Naive thymus-derived CD8-positive, alpha-beta T cell (primary cell): Measurements from ENCODE around the gene METTL9. TPM values are rescaled to one million over a fixed set of nuclear protein-coding genes. Genes with fewer than 3 reads are reported as not detected.
"Not testable (repeated sequence)": the region's sequence is repeated elsewhere in the genome, so short reads cannot be mapped to it uniquely, and the experiment has no call there.

Experiments
- ATAC-seq, 2 donors: fragments of 150-1000 bp; cut with Tn5 transposase in 1 of 2; sonication (Bioruptor Pico), chemical (Tn5 transposase) in 1 of 2; 1 replicate in 1 of 2; 2 replicates in 1 of 2; pipeline ENCODE4 v1.10.0; 2021; ENCODE audit warnings: mild to moderate bottlenecking in 2 of 2, moderate library complexity in 2 of 2
- POLR2A ChIA-PET: fragments of 350-600 bp; sonication (Branson Sonifier 250); formaldehyde crosslinking; loops from one replicate; lab custom pipeline; 2021; ENCODE audit warnings: antibody characterized with exemption; lab: Charles Lee
- DNase-seq, 10 donors: peaks; one replicate each; pipeline versions ENCODE4 v3.0.0 to v3.0.0-alpha.2; 2020 to 2022
- H3K27ac Mint-ChIP-seq, 10 donors: one replicate each; pipeline ENCODE4 v1.8.0; 2020 to 2022; ENCODE audit warnings: mild to moderate bottlenecking in 10 of 10, mixed read lengths in 10 of 10, moderate library complexity in 4 of 10, inconsistent platforms in 1 of 10
- H3K27me3 Mint-ChIP-seq, 5 donors: one replicate each; pipeline ENCODE4 v1.8.0; 2021 to 2022; ENCODE audit warnings: mixed read lengths in 5 of 5
- H3K36me3 Mint-ChIP-seq, 3 donors: one replicate each; pipeline ENCODE4 v1.8.0; 2020 to 2022; ENCODE audit warnings: mixed read lengths in 3 of 3, mild to moderate bottlenecking in 2 of 3, inconsistent platforms in 1 of 3
- H3K4me1 Mint-ChIP-seq, 4 donors: one replicate each; pipeline ENCODE4 v1.8.0; 2021 to 2022; ENCODE audit warnings: mixed read lengths in 4 of 4
- H3K4me3 Mint-ChIP-seq, 10 donors: one replicate each; pipeline ENCODE4 v1.8.0; 2020 to 2022; ENCODE audit warnings: mild to moderate bottlenecking in 10 of 10, mixed read lengths in 10 of 10, moderate library complexity in 6 of 10, inconsistent platforms in 1 of 10
- H3K9me3 Mint-ChIP-seq, 9 donors: one replicate each; pipeline ENCODE4 v1.8.0; 2020 to 2022; ENCODE audit warnings: mixed read lengths in 9 of 9, mild to moderate bottlenecking in 3 of 9, inconsistent platforms in 1 of 9, moderate library complexity in 1 of 9
- polyA plus RNA-seq, 3 donors: library from polyadenylated mRNA; unstranded; fragments of 300-500 nt; fragmentation: Illumina TruSeq; gene quantifications; one replicate each; pipeline ENCODE4 v1.2.3, GENCODE V29; 2021
- total RNA-seq, 8 experiments: library from RNA in 2 of 8; stranded (reverse) in 2 of 8; gene quantifications; one replicate each; pipeline ENCODE4 v1.2.3 and lab custom pipeline; 2021 to 2026

Gene METTL9
- total and polyA plus RNA-seq, 5 experiments from 2014 or later, result 80.9 to 156 (median 100) TPM

- Mint-ChIP-seq H3K27ac (peak overlapping the region in 1 of 10 donors; percentile 59), H3K36me3 (peaks cover 0 to 54% (median 19%) of the 10 kb centered on the region in 3 donors), H3K4me1 (peaks cover 13 to 20% (median 14%) of the 10 kb centered on the region in 4 donors)
- not testable (repeated sequence) for ATAC-seq, H3K4me3 Mint-ChIP-seq, DNase-seq, H3K27me3 Mint-ChIP-seq, H3K9me3 Mint-ChIP-seq
- POLR2A ChIA-PET, result interaction anchor here (1.8 kb wide), 1 partner anchor 16 kb away, joined by 5 read pairs; no protein-coding TSS in a partner anchor
Observed at GRCh38 chr16:21630866-21631265, 31.5 kb downstream of the METTL9 start.

GRCh38 chr16:21631376-21631775, 32.0 kb downstream of the METTL9 start:
- H3K27ac Mint-ChIP-seq, result peak overlapping the region in 2 of 10 donors; percentile 12 to 18

DNA sequence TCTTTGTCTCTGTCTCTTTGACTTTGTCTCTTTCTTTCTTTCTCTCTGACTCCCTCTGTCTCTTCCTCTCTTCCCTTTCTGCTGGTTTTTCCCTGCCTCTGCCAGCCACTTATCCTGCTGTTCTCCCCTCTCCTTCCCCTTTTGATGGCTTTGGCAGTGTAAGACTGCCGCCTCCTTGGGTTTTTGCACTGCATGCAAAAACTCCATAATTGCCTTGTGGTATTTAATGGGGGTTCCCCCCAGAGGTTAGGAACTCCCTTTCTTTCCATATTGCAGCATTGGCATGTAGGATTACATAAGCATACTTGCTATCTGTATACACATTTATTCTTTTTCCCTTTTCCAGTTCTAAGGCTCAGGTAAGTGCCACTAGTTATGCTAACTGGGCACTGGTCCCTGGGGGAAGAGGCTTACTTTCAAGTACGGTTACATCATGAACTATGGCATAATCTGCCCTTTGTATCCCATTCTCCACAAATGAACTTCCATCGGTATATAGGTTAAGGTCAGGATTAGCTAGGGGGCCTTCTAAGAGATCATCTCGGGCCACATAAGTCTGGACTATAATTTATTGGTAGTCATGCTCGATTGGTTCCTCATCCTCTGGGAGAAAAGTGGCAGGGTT, 32.7 kb downstream of the METTL9 start:
- H3K9me3 Mint-ChIP-seq, ATAC-seq, DNase-seq, H3K4me3 Mint-ChIP-seq, H3K4me1 Mint-ChIP-seq, POLR2A ChIA-PET, H3K27me3 Mint-ChIP-seq: not testable (repeated sequence)
- H3K36me3 Mint-ChIP-seq, result peaks cover 0 to 50% (median 22%) of the 10 kb centered on the region in 3 donors
- H3K27ac Mint-ChIP-seq, result peak overlapping the region in 5 of 10 donors; percentile 5 to 91 (median 37)

More at GRCh38 chr16:21631376-21631775, 32.0 kb downstream of the METTL9 start:
- DNase-seq, ATAC-seq, H3K4me3 Mint-ChIP-seq, H3K9me3 Mint-ChIP-seq, POLR2A ChIA-PET, H3K27me3 Mint-ChIP-seq: not testable (repeated sequence)
- peaks cover 9 to 15% (median 11%) of the 10 kb centered on the region in 4 donors for H3K4me1 Mint-ChIP-seq
- peaks cover 0 to 55% (median 19%) of the 10 kb centered on the region in 3 donors for H3K36me3 Mint-ChIP-seq

DNA sequence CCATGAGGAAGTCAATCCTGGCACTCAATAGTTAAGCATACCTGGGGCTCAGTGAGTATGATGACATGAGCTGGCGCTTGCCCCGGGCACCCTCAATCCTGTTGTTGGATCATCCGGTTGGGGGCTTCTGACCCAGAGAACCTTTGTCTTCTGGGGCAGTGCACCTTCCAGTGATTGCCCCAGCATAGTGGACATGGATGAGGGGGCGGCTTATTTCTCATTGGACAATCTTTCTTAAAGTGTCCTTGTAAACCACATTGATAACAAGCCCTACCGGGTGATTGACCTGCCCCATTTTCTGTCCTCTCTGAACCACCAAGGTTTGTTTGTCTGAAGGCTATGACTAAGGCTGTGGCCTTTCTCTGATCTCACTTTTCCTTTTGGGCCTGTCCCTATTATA, 34.8 kb downstream of the METTL9 start:
- POLR2A ChIA-PET, result no interaction called here
- no peak overlapping the region for H3K4me3 Mint-ChIP-seq
- no peak for DNase-seq
- H3K27ac Mint-ChIP-seq, result peak overlapping the region in 2 of 10 donors; percentile 11 to 59
- no peaks in the 10 kb centered on the region for H3K27me3 Mint-ChIP-seq
- peaks cover 0 to 31% (median 11%) of the 10 kb centered on the region in 3 donors for H3K36me3 Mint-ChIP-seq
- H3K9me3 Mint-ChIP-seq, result no peaks in the 10 kb centered on the region
- no peak for ATAC-seq
- peaks cover 13 to 21% (median 19%) of the 10 kb centered on the region in 4 donors for H3K4me1 Mint-ChIP-seq

DNA sequence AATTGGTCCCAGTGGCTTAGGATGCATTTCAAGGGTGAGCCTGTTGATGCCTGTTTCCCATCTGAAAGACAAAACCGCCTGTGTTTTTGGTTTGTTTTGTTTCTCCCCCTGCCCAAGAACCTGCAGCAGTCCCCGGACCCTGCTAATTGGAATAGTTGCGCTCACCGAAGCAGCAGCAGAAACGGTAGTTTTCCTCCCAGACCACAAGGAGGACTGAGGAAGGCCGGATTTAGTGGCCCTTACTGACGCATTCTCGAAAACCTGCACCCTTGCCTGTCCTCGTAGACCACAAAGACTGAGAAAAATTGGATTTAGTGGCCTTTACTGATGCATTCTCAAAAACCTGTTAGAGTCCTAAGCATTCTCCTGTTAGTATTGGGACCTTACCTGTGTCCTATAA, 36.3 kb downstream of the METTL9 start:
- peak overlapping the region in 8 of 10 donors; percentile 2 to 90 (median 48) for H3K27ac Mint-ChIP-seq
- DNase-seq, POLR2A ChIA-PET, H3K27me3 Mint-ChIP-seq, ATAC-seq, H3K4me3 Mint-ChIP-seq, H3K9me3 Mint-ChIP-seq: not testable (repeated sequence)
- peaks cover 0 to 24% (median 2%) of the 10 kb centered on the region in 3 donors for H3K36me3 Mint-ChIP-seq
- peaks cover 13 to 26% (median 23%) of the 10 kb centered on the region in 4 donors for H3K4me1 Mint-ChIP-seq

- no peak for DNase-seq
- H3K27ac Mint-ChIP-seq, result peak overlapping the region; percentile 37 to 88 (median 76)
- H3K4me3 Mint-ChIP-seq, result no peak overlapping the region
- POLR2A ChIA-PET, result interaction anchor here (0.6 to 1.8 kb wide), 6 partner anchors 16 to 1913 kb away, joined by 3 to 7 read pairs (median 4); partner anchors contain the start of gene METTL9
- H3K4me1 Mint-ChIP-seq, result peaks cover 16 to 30% (median 22%) of the 10 kb centered on the region in 4 donors
- no peak for ATAC-seq
- no peaks in the 10 kb centered on the region for H3K9me3 Mint-ChIP-seq
- H3K27me3 Mint-ChIP-seq, result no peaks in the 10 kb centered on the region
- peaks cover 0 to 25% (median 2%) of the 10 kb centered on the region in 3 donors for H3K36me3 Mint-ChIP-seq
Observed at GRCh38 chr16:21637032-21637968, 37.9 kb downstream of the METTL9 start.

DNA sequence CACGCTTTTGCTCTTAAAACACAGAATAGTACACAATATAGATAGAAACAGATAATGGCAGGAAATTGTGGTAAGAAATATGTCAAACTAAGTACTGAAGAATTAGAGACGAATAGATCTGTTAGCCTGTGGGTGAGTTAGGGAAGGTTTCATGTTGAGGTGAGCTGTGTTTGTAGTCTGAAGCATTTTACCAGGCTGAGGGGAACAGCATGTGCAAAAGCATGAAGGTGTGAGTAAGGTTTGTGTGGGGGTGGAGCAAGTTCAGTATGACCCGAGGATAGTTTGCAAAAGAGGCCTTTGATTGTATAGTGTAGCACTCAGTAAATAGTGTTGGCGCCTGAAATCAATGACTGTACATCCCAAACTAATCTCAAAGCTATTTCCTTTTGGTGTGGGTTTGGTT, 39.2 kb downstream of the METTL9 start:
- peak in 1 of 10 donors; percentile 17 for DNase-seq
- peak overlapping the region; percentile 65 to 90 (median 75) for H3K27ac Mint-ChIP-seq
- peaks cover 14 to 30% (median 24%) of the 10 kb centered on the region in 4 donors for H3K4me1 Mint-ChIP-seq
- peak; percentile 34 to 59 for ATAC-seq
- H3K36me3 Mint-ChIP-seq, result peaks cover 0 to 23% (median 2%) of the 10 kb centered on the region in 3 donors
- H3K27me3 Mint-ChIP-seq, result no peaks in the 10 kb centered on the region
- no peaks in the 10 kb centered on the region for H3K9me3 Mint-ChIP-seq
- H3K4me3 Mint-ChIP-seq, result peak overlapping the region in 7 of 10 donors; percentile 2 to 44 (median 34)
- POLR2A ChIA-PET, result interaction anchor here (1.0 to 2.2 kb wide), 4 partner anchors 40 to 54 kb away, joined by 3 to 7 read pairs (median 7); partner anchors contain the start of gene METTL9

GRCh38 chr16:21639493-21639892, 40.1 kb downstream of the METTL9 start:
- Mint-ChIP-seq H3K27me3 (no peaks in the 10 kb centered on the region), H3K27ac (peak overlapping the region in 5 of 10 donors; percentile 37 to 84 (median 77)), H3K4me1 (peaks cover 14 to 38% (median 29%) of the 10 kb centered on the region in 4 donors), H3K36me3 (peaks cover 0 to 17% (median 2%) of the 10 kb centered on the region in 3 donors), H3K9me3 (no peaks in the 10 kb centered on the region), H3K4me3 (no peak overlapping the region)
- POLR2A ChIA-PET, result interaction anchor here (0.7 to 2.2 kb wide), 4 partner anchors 43 to 61 kb away, joined by 3 to 7 read pairs (median 5); no protein-coding TSS in a partner anchor
- DNase-seq, result no peak
- ATAC-seq, result no peak

DNA sequence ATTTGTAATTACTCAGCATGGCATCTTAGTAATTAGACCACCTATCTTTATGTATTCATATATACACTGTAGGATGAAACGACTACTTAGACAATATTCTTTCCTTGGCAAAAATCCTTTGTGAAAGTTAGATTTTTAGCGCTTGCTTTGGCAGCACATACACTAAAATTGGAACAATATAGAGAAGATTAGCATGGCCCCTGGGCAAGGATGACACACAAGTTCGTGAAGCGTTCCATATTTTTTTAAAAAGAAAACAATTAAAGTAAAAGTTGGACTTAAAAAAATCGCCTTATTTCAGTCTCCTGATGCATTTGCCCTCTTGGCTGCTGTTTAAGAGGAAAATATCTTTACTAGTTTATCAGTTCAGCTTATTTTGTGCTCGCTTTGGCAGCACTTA, 42.5 kb downstream of the METTL9 start:
- no peak for DNase-seq
- no peaks in the 10 kb centered on the region for H3K27me3 Mint-ChIP-seq
- peaks cover 13 to 62% (median 53%) of the 10 kb centered on the region in 4 donors for H3K4me1 Mint-ChIP-seq
- no peak overlapping the region for H3K27ac Mint-ChIP-seq
- H3K36me3 Mint-ChIP-seq, result peaks cover 0 to 2% (median 0%) of the 10 kb centered on the region in 3 donors
- no peak overlapping the region for H3K4me3 Mint-ChIP-seq
- H3K9me3 Mint-ChIP-seq, result no peaks in the 10 kb centered on the region
- POLR2A ChIA-PET, result interaction anchor here (0.6 to 1.6 kb wide), 4 partner anchors 19 to 59 kb away, joined by 3 to 5 read pairs (median 4); no protein-coding TSS in a partner anchor
- no peak for ATAC-seq

DNA sequence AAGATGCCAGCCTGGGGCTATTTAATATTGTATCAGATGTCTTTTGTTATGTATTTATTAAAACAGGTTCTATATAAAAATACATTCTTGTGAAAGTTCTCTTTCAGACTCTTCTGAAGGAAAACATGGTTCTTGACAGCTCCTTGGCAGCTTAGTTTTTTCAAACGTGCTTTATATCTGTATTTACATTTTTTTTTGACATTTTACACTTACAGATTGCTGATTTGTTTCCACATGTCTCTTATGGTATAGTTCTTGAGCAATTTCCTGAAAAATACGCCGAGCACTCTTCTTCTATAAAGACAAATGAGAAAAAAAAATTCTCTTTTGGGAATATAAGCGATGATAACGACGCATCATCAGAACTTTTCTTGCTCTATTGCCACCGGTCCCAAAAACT, 43.5 kb downstream of the METTL9 start:
- H3K4me3 Mint-ChIP-seq, result no peak overlapping the region
- peaks cover 20 to 68% (median 55%) of the 10 kb centered on the region in 4 donors for H3K4me1 Mint-ChIP-seq
- no peaks in the 10 kb centered on the region for H3K9me3 Mint-ChIP-seq
- DNase-seq (no peak), ATAC-seq (no peak)
- peak overlapping the region in 6 of 10 donors; percentile 14 to 79 (median 44) for H3K27ac Mint-ChIP-seq
- peaks cover 0 to 2% (median 0%) of the 10 kb centered on the region in 3 donors for H3K36me3 Mint-ChIP-seq
- POLR2A ChIA-PET, result interaction anchor here (1.6 kb wide), 1 partner anchor 42 kb away, joined by 3 read pairs; no protein-coding TSS in a partner anchor
- no peaks in the 10 kb centered on the region for H3K27me3 Mint-ChIP-seq

DNA sequence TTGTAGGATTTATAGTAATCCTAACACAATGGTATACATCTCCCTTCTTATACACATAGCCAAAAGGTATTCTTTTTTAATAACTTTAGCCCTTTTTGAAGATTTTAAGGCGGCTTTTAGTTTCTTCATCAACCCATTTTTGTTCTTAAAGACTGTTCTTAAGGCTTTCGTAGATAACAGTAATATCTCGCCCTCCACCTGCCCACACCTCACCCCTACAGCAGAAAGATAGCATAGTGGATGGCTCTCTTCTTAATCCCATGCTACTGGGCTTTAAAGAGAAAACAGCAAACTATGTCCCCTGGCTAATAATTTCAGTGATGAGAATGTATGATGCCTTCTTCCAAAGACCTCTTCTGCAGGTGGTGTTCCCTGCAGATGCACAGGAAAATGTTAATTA, 44.4 kb downstream of the METTL9 start:
- peaks cover 14 to 70% (median 55%) of the 10 kb centered on the region in 4 donors for H3K4me1 Mint-ChIP-seq
- DNase-seq (no peak), ATAC-seq (no peak)
- H3K36me3 Mint-ChIP-seq, result peaks cover 0 to 2% (median 0%) of the 10 kb centered on the region in 3 donors
- POLR2A ChIA-PET, result interaction anchor here (0.6 kb wide), 1 partner anchor 124 kb away, joined by 3 read pairs; no protein-coding TSS in a partner anchor
- peak overlapping the region in 3 of 10 donors; percentile 5 to 48 (median 36) for H3K4me3 Mint-ChIP-seq
- no peaks in the 10 kb centered on the region for H3K9me3 Mint-ChIP-seq
- H3K27ac Mint-ChIP-seq, result peak overlapping the region in 7 of 10 donors; percentile 22 to 98 (median 94)
- no peaks in the 10 kb centered on the region for H3K27me3 Mint-ChIP-seq

DNA sequence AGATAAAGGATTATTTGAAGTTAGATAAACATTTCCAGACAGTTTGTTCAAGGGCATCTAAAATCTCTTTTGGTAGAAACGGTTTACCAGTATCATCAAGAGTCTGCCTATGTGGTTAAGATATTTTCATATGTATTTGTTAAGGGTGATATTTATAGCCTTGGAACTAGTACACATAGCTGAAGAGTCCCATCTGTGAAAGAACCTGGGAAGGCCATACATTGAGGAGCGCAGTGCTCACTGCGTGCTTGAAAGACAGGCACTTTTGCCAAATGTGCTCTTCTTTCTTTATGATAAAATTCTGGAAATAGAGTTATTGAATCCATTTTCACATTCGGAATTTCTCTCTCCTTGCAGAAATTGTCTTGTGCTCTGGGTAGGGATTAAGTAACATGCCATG, 45.3 kb downstream of the METTL9 start:
- Mint-ChIP-seq H3K4me3 (peak overlapping the region; percentile 68 to 88 (median 84)), H3K4me1 (peaks cover 15 to 69% (median 52%) of the 10 kb centered on the region in 4 donors), H3K9me3 (no peaks in the 10 kb centered on the region), H3K36me3 (peaks cover 0 to 2% (median 0%) of the 10 kb centered on the region in 3 donors), H3K27me3 (no peaks in the 10 kb centered on the region), H3K27ac (peak overlapping the region; percentile 89 to 98 (median 96))
- DNase-seq (no peak), ATAC-seq (no peak)
- POLR2A ChIA-PET, result interaction anchor here (1.5 to 4.7 kb wide), 3 partner anchors 13 to 547 kb away, joined by 3 to 40 read pairs (median 9); partner anchors contain the start of gene METTL9
